ENCODE results near the gene PALM. TPM values are rescaled to one million over a fixed set of nuclear protein-coding genes. Genes with fewer than 3 reads are reported as not detected.

PALM gene
- total RNA-seq, 2 donors from 2014 or later = 14.4 to 28.4 TPM

DNA sequence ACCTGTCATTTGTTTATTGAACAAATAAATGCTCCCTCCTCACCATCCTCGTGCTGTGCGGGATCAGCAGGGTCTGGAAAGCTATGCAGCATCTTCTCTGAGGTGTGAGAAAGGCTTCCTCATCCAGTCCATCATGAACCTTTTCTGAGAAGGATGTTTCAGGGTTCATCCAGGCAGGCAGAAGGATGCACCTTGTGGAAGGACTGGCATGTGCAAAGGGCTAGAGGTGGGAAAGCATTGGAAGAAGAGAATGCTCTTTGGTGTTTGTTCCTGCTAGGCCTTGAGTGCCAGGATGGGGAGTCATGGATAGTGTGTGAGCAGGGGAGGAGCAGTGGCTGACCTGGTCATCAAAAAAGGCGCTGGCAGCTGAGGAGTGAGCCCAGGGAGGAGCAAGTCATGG is 6.6 kb downstream of the PALM start:
- Histone ChIP-seq H3K4me3 (no peak overlapping the region), H3K4me1 (ENCODE audit: control insufficient read depth in 1 of 2, low read depth in 2 of 2) (no peaks in the 10 kb centered on the region), H3K9me3 (no peaks in the 10 kb centered on the region), H3K36me3 (no peaks in the 10 kb centered on the region), H3K27ac (no peak overlapping the region), H3K27me3 (replicated peaks; ENCODE audit: insufficient read depth) (no peaks in the 10 kb centered on the region)
- DNase-seq (ENCODE audit: low spot score) = no peak
- TF ChIP-seq, protein P1, sequence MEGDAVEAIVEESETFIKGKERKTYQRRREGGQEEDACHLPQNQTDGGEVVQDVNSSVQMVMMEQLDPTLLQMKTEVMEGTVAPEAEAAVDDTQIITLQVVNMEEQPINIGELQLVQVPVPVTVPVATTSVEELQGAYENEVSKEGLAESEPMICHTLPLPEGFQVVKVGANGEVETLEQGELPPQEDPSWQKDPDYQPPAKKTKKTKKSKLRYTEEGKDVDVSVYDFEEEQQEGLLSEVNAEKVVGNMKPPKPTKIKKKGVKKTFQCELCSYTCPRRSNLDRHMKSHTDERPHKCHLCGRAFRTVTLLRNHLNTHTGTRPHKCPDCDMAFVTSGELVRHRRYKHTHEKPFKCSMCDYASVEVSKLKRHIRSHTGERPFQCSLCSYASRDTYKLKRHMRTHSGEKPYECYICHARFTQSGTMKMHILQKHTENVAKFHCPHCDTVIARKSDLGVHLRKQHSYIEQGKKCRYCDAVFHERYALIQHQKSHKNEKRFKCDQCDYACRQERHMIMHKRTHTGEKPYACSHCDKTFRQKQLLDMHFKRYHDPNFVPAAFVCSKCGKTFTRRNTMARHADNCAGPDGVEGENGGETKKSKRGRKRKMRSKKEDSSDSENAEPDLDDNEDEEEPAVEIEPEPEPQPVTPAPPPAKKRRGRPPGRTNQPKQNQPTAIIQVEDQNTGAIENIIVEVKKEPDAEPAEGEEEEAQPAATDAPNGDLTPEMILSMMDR (IDR thresholded peaks at IDR 0.05) = no peak
- no peak for ATAC-seq (ENCODE audit: insufficient number of reproducible peaks, low FRiP score, low read depth)

DNA sequence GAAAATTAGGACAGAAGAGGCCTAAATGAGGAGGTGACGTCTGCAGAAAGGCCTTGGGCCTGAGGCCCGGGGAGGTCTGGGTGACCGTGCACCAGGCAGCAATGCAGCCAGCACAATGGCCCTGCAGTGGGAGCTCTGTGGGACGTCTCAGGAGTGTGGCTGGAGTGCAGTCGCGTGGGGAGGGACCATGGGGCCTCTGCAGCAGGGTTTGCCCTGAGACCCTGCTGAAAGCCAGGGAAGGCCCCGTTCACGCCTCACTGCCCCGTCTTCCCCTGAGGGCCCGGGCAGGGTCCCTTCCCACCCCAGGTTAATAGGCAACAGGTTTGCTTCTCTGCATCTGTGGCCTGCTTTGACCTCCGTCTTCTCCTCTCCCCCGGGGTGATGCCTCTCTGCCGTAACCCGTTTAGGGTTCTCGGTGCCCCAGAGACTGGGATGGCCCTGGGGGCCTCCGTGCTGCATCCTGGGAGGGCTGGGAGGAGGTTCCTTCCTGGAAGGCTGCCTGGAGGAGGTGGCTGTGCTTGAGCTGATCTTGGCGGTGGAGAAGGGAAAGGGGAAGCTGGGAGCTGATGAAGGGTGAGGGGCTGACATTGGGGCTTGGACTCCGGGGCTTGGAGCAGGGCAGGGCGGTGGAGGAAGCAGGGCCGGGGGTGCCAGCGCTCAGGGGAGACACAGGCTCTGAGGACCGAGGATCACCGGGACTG is 9.7 kb downstream of the PALM start:
- DNase-seq (ENCODE audit: low spot score) (no peak), ATAC-seq (ENCODE audit: insufficient number of reproducible peaks, low FRiP score, low read depth) (no peak)
- H3K9me3 ChIP-seq = no peaks in the 10 kb centered on the region
- no peaks in the 10 kb centered on the region for H3K4me1 ChIP-seq (ENCODE audit: control insufficient read depth in 1 of 2, low read depth in 2 of 2)
- TF ChIP-seq, protein P1 (IDR thresholded peaks at IDR 0.05) = no peak
- no peak overlapping the region for H3K4me3 ChIP-seq
- no peaks in the 10 kb centered on the region for H3K27me3 ChIP-seq (replicated peaks; ENCODE audit: insufficient read depth)
- H3K36me3 ChIP-seq = no peaks in the 10 kb centered on the region
- no peak overlapping the region for H3K27ac ChIP-seq

DNA sequence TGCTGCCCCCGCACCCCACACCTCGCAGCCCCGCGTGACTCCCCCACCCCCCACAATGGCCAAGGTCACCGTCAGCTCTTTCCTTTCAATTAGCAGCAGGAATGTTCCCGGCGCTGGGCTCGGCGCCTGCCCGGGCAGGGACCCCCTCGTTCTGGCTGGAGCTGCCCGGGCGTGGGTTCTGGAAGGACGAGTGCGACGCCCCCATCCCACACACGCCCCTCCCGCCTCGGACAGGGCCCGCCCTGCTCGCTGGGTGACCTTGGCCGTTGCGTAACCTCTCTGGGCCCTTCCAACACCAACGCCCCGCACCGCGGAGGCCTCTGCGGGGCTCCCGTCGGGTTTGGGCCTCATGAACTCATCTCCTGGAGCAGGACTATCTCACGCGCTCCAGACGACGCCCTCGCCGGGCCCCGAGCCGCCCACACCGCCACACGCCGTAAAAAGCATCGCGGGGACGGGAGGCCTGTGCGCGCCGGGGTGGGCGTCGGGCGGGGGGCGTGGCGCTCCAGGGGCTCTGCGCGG is 10.3 kb downstream of the PALM start:
- DNase-seq (ENCODE audit: low spot score) (no peak), ATAC-seq (ENCODE audit: insufficient number of reproducible peaks, low FRiP score, low read depth) (no peak)
- TF ChIP-seq, protein P1 (IDR thresholded peaks at IDR 0.05) = no peak
- Histone ChIP-seq H3K4me1 (ENCODE audit: control insufficient read depth in 1 of 2, low read depth in 2 of 2) (no peaks in the 10 kb centered on the region), H3K36me3 (no peaks in the 10 kb centered on the region), H3K4me3 (no peak overlapping the region), H3K9me3 (no peaks in the 10 kb centered on the region), H3K27ac (no peak overlapping the region), H3K27me3 (replicated peaks; ENCODE audit: insufficient read depth) (no peaks in the 10 kb centered on the region)

DNA sequence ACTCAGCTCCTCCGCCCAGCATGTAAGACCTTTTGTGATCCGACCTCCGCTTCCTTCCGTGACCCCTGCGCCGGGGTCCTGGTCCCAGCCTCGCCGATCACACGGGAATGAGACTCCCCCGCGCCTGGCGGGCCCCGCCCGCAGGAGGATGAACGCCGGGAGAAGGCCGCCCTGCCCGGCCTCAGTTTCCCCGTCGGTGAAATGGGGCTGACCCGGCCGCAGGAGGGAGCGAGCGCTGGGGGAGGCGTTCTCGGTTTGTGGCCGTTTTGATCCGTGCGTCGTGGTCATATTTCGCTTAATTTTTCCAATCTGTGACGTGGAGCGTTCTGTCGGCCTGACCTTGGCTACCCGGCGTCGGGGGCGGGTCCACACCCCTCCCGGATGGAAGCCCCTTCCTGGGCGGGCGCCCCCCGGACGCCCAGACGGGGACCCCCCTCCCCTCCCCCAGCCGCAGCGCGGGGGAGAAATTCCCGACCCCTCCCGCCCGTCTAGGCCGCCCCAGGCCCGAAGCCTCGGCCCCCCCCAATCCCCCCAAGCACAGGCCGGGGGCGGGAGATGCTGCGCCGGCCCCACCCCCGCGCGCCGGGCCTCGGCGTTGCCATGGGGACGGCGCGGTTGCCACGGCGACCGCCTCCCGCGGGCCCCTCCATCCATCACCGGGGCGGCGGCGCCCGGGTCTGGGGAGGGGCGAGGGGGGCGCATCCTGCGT is 11.1 kb downstream of the PALM start:
- TF ChIP-seq, protein P1 (IDR thresholded peaks at IDR 0.05) = no peak
- ATAC-seq (ENCODE audit: insufficient number of reproducible peaks, low FRiP score, low read depth) (no peak), DNase-seq (ENCODE audit: low spot score) (no peak)
- Histone ChIP-seq H3K4me3 (no peak overlapping the region), H3K27ac (no peak overlapping the region), H3K4me1 (ENCODE audit: control insufficient read depth in 1 of 2, low read depth in 2 of 2) (no peaks in the 10 kb centered on the region), H3K9me3 (no peaks in the 10 kb centered on the region), H3K27me3 (replicated peaks; ENCODE audit: insufficient read depth) (no peaks in the 10 kb centered on the region), H3K36me3 (no peaks in the 10 kb centered on the region)

DNA sequence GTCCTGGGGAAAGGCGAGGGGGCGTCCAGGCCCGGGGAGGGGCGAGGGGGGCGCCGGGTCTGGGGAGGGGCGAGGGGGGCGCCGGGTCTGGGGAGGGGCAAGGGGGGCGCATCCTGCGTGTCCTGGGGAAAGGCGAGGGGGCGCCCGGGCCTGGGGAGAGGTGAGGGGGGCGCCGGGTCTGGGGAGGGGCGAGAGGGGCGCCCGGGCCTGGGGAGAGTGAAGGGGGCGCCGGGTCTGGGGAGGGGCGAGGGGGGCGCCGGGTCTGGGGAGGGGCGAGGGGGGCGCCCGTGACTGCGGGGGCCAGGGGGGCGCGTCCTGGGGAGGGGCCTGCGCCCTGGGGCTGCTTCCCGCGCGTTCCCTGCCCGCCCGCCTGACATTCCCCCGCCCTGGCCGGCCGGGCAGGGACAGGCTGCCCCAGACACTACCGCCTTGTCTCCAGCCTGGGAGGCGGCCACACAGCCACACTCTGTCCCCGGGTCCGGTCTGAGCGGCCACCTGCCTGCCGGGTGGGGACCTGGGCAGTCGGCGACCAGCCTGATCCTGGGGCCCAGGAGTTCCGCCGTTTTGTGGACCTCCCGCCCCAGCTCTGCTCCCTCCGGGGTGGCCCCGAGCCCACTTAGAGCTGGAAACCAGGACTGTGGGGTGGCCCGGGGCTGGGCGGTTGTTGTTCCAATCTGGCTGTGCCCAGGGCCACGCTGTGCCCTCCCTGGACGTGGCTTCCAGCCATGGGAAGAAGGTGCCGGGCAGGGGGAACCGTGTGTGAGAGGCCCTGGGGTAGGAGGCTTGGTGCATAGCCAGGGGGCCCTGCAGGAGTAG is 11.8 kb downstream of the PALM start:
- H3K27me3 ChIP-seq (replicated peaks; ENCODE audit: insufficient read depth) = no peaks in the 10 kb centered on the region
- no peaks in the 10 kb centered on the region for H3K9me3 ChIP-seq
- no peaks in the 10 kb centered on the region for H3K36me3 ChIP-seq
- H3K4me1 ChIP-seq (ENCODE audit: control insufficient read depth in 1 of 2, low read depth in 2 of 2) = no peaks in the 10 kb centered on the region
- ATAC-seq (ENCODE audit: insufficient number of reproducible peaks, low FRiP score, low read depth) = no peak
- TF ChIP-seq, protein P1 (IDR thresholded peaks at IDR 0.05) = no peak
- no peak overlapping the region for H3K4me3 ChIP-seq
- no peak for DNase-seq (ENCODE audit: low spot score)
- no peak overlapping the region for H3K27ac ChIP-seq

All from thoracic aorta (tissue), 2 donors.